GM18520 (cell line): ENCODE results near the gene MEF2A.

Experiments used
- ATAC-seq: cut with Tn5 transposase; IDR thresholded peaks from one replicate; pipeline ENCODE4 v1.9.1; 2021; ENCODE audit not compliant: unreplicated experiment

MEF2A gene

DNA sequence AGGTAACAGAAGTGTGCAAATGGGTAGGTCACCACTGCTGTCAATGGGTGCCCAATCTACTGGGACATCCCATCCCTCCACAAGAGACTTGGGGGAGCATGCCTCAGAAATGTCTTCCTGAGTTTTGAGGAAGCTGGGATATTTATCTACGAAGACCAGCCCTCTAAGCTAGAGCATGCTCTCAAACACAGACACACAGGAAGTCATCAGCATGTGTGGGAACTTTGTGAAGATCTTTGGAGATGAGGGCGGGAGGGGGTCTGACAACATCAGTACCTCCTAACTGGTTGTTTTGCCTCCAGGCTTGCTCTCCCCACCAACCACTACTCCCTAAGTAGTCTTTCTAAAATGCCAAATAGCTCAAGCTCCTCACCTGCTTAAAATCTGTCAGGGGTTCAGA lies 3.5 kb upstream of the MEF2A start:
- no peak for ATAC-seq

DNA sequence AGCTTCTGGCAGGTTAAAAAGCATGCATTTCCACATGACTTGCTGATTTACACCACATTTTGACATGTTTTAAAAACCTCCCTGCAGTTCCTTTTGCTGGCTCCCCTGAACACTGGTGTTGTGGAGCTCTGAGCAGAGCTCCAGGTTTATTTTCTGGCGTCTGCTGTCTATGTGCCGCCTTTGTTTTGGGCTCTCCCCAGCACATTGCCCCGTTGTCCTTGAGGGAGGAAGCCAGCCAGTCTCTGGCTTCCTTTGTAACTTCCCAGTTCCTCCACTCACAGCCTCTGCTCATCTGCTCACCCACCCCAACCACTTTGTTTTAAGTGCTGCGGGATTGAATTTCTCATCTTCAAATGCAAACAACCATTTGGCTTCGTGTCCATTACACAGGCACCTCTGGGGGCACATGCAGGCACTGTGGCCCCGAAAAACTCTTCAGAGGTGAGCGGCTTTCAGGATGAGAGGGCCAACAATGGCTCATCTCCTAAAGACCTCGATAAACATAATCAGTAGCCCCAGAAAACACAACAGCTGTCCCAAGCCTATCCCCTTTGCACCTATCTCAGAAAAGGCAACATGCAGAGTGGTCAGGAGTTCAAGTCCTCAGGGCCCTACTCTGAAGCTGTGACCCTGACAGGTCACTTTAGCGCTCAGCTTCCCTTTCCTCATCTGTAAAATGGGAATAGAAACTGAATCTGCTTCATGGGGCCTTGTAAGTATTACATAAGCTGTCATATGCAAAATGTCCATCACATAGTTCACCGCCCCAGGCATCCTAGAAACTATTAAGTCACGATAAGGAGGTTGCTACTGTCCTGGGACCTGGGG lies 1.3 kb upstream of the MEF2A start:
- ATAC-seq: peak; percentile 16

DNA sequence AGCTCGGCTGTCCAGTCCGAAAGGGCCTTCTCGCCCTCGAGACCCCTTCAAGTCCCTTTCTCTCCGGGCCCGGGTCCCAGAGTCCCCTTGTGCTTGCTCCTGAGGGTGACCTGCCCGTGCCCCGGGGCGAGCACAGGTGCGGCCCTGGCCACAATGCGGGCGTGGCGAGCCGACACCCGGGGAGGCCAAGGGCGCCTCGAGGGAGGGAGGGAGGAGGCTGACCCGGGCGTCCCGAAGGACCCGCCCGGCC lies 810 bp upstream of the MEF2A start:
- peak; percentile 44 for ATAC-seq

DNA sequence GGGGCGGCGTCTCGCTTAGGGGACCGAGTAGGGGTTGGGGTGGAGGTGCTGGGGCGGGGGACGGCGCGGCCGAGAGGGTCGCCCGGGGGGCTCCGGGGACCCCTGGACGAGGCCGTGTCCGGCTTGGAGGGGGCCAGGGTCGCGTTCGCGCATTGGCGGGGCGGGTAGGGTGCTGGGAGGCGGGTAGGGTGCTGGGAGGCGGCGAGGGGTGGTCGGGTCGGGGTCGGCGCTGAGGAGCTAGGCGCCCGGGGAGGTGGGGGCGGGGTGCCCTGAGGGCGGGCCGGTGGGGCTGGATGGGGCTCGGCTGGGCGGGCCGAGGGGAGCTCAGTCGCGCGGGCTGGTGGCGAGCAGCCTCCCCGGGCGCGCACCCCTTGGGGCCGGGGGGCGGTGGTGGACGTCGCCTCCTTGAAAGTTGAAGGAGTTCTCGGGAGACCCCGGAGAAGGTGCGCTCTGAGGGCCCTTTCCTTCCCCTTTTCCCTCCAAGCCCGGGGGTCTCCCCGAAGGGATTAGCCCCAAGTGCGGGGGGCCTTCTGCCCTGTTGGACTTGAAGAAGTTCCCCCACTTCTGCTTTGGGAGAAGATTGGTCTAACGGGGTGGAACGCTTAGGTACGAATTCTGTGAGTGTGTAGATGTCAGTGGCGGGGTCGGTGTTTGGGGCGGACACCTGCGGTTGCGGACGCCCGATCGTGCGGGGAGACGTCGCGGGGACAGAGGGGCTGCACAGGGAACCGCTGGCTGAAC lies 543 bp downstream of the MEF2A start:
- ATAC-seq: no peak

GRCh38 chr15:99568625-99569352 lies 3.0 kb downstream of the MEF2A start:
- no peak for ATAC-seq

GRCh38 chr15:99571299-99571698 lies 5.5 kb downstream of the MEF2A start:
- no peak for ATAC-seq

GRCh38 chr15:99574048-99574447 lies 8.3 kb downstream of the MEF2A start:
- no peak for ATAC-seq

DNA sequence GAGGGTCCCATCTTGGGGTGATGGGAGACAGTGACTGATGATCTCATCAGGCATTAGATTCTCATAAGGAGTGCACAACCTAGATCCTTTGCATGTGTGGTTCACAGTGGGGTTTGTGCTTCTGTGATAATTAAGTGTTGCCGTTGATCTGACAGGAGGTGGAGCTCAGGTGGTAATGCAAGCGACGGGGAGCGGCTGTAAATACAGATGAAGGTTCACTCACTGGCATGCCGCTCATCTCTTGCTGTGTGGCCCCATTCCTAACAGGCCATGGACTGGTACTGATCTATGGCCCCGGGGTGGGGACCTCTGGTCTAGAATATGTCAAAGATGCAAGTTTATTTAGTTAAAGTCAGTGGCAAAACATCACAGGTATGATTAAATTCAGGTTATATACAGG lies 8.7 kb downstream of the MEF2A start:
- no peak for ATAC-seq

GRCh38 chr15:99578809-99579208 lies 13.0 kb downstream of the MEF2A start:
- ATAC-seq: peak; percentile 35

GRCh38 chr15:99580076-99580475 lies 14.3 kb downstream of the MEF2A start:
- ATAC-seq: no peak

GRCh38 chr15:99582508-99582960 lies 16.8 kb downstream of the MEF2A start:
- no peak for ATAC-seq

- no peak for ATAC-seq
Observed at GRCh38 chr15:99584081-99584600, 18.4 kb downstream of the MEF2A start.

- ATAC-seq: no peak
Observed at GRCh38 chr15:99586121-99586520, 20.3 kb downstream of the MEF2A start.

DNA sequence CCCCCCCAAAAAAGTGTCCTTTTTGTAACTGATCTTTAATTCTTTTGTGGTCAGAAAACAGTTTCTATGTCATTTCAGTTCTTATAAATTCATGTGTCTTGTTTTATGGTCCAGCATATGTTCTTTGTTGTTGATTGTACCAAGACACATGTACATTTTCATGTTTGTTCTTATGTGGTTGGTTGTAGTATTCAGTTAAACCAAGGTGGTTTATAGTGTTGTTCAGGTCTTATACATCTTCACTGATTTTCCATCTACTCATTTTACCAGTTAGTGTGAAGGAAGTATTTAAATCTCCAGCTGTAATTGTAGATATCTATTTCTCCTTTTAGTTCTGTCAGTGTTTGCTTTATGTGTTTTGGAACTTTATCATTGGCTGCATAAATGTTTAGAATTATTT lies 24.0 kb downstream of the MEF2A start:
- no peak for ATAC-seq

DNA sequence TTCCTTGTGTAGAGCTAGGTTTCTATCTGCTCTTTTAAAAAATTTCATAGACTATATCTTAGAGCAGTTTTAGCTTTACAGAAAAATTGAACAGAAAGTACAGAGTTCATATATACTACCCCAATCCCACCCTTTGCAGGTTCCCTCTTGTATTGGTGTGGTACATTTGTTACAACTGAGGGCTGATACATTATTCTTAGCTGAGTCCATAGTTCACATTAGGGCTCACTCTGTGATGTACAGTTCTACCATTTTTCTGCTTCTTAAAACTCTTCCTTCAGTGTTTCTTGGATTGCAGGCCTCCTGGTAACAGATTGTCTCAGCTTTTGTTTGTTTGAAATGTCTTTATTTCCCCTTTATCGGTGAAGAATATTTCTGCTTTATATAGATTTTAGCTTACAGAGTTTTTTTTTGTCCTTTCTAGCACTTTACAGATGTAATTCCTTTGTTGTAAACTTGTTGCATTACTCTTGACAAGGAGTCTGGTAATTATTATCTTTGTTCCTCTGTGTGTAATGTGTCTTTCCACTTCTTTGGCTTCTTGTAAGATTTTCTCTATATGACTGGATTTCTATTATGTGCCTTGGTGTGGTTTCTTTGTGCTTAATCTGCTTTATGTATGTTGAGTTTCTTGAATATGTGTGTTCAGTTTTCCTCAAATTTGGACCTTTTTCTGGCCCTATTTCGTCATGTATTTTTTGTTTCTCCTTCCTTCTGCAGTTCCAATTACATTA lies 25.3 kb downstream of the MEF2A start:
- ATAC-seq: no peak

GRCh38 chr15:99592145-99592791 lies 26.5 kb downstream of the MEF2A start:
- ATAC-seq: no peak

DNA sequence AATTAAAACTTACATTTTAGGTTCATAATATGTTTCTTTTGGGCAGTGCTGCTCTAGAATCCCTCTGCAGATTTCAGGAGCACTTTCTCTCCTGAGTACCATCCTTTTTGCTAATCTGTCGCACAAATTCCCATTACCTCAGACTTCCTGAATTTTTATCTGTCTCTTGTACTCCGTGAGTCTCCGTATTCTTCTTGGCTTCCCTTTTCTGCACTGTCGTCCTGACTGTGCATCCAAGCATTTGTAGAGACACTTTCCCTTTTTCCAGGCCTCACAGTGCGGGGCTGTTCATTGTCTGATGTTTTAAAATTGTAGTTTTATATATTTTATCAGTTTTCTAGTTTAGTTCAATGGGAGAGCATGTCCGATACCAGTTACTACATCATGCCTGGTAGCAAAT lies 27.3 kb downstream of the MEF2A start:
- ATAC-seq: no peak

GRCh38 chr15:99594916-99595315 lies 29.1 kb downstream of the MEF2A start:
- no peak for ATAC-seq

GRCh38 chr15:99598296-99598695 lies 32.5 kb downstream of the MEF2A start:
- ATAC-seq: no peak

GRCh38 chr15:99603828-99604227 lies 38.0 kb downstream of the MEF2A start:
- ATAC-seq: no peak

DNA sequence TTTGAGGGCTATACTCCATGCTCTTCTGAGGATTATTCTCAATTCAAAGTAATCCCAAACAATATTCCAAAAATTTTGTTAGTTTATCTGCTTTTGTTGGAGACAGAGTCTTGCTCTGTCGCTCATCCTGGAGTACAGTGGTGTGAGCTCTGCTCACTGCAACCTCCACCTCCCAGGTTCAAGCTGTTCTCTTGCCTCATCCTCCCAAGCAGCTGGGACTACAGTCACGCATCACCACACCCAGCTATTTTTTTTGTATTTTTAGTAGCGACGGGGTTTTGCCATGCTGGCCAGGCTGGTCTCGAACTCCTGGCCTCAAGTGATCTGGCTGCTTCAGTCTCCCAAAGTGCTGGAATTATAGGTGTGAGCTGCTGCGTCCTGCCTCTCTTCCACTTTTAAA lies 39.1 kb downstream of the MEF2A start:
- no peak for ATAC-seq
